ENCODE results near the gene PIK3R3. TPM values are rescaled to one million over a fixed set of nuclear protein-coding genes. Genes with fewer than 3 reads are reported as not detected.

The PIK3R3 gene
- total RNA-seq, 1 experiment from 2014 or later: 12.4 TPM

DNA sequence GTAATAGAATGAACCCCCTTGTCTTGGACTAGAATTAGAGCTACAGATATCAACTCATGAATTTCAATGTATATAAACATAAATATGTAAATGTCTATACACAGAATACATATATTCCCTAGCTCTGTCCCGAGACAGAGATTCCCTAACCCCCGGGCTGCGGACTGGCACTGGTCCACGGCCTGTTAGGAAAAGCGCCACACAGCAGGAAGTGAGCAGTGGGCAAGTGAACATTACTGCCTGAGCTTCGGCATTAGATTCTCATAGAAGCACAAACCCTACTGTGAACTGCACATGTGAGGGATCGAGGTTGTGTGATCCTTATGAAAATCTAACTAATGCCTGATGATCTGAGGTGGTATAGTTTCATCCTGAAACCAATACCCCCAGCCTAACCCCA, 51.2 kb downstream of the PIK3R3 start:
- Mint-ChIP-seq H3K9me3 (no peaks in the 10 kb centered on the region), H3K36me3 (ENCODE audit: insufficient read depth in 1 of 3, low read depth in 3 of 3) (0 out of 7 replicates have a peak, but pooled peaks cover 0 to 2% (median 0%) of the 10 kb centered on the region in 3 experiments), H3K27me3 (ENCODE audit: low read depth) (no peaks in the 10 kb centered on the region), H3K4me1 (no peaks in the 10 kb centered on the region), H3K27ac (no peak overlapping the region; a peak in 1 of 7 replicates), H3K4me3 (no peak overlapping the region)
- H3K27me3 ChIP-seq (ENCODE audit: insufficient read depth, low read length): no peaks in the 10 kb centered on the region
- no peak overlapping the region for H4K91ac ChIP-seq (ENCODE audit: insufficient read length, low read depth, low read length)
- H3K23ac ChIP-seq (ENCODE audit: insufficient read length, low read depth, low read length): no peak overlapping the region
- no CpG with 5 or more reads among the region's 7 CpGs for WGBS (ENCODE audit: extremely low coverage, insufficient read length, low lambda C conversion rate)
- no peak overlapping the region for H4K5ac ChIP-seq (ENCODE audit: insufficient read length, low read depth, low read length)
- no peaks in the 10 kb centered on the region for H4K20me1 ChIP-seq (ENCODE audit: control insufficient read depth, insufficient read depth, insufficient read length)
- no peak overlapping the region for H3K56ac ChIP-seq (ENCODE audit: insufficient read length, low read depth, low read length)
- H3T11ph ChIP-seq (ENCODE audit: low read length): no peak overlapping the region
- DNase-seq: no peak
- no peak overlapping the region for H3K14ac ChIP-seq (ENCODE audit: insufficient read depth, low read length)
- no peak overlapping the region for H3K4ac ChIP-seq (ENCODE audit: low read depth, low read length)
- no peak for TF ChIP-seq CTCF (conservative IDR thresholded peaks at IDR 0.05)
- H2BK5ac ChIP-seq (ENCODE audit: insufficient read length, low read length): no peak overlapping the region
- H2BK120ac ChIP-seq (ENCODE audit: low read depth, low read length, poor library complexity, severe bottlenecking): no peak overlapping the region
- no peak overlapping the region for H2BK20ac ChIP-seq (ENCODE audit: low read depth, low read length, poor library complexity, severe bottlenecking)
- no peaks in the 10 kb centered on the region for H3K9me3 ChIP-seq (ENCODE audit: control insufficient read depth, low read depth, low read length)
- no peak overlapping the region for H2AK5ac ChIP-seq (ENCODE audit: insufficient read length, low read length)
- H3K27ac ChIP-seq (ENCODE audit: insufficient read length, low read depth, low read length): no peak overlapping the region
- no peak overlapping the region for H2AFZ ChIP-seq (ENCODE audit: low read length)
- no peak overlapping the region for H2BK15ac ChIP-seq (ENCODE audit: low read depth, low read length)
- H3K4me2 ChIP-seq (ENCODE audit: insufficient read depth, insufficient read length, low read length): no peak overlapping the region
- no peaks in the 10 kb centered on the region for H3K79me1 ChIP-seq (ENCODE audit: insufficient read depth, low read depth, low read length, poor library complexity, severe bottlenecking)
- no peak overlapping the region for H2BK12ac ChIP-seq (ENCODE audit: insufficient read length, low read depth, low read length)
- no peaks in the 10 kb centered on the region for H3K79me2 ChIP-seq (ENCODE audit: insufficient read depth, low read length)
- no peak overlapping the region for H3K18ac ChIP-seq (ENCODE audit: insufficient read length, low read depth, low read length)
- no peak overlapping the region for H3K9ac ChIP-seq (ENCODE audit: extremely low read depth, insufficient read length, low read length)
- no peak overlapping the region for H4K8ac ChIP-seq (replicated peaks; ENCODE audit: insufficient read length, low read depth, low read length)
- no peaks in the 10 kb centered on the region for H3K23me2 ChIP-seq (ENCODE audit: insufficient read length, low read depth, low read length, poor library complexity, severe bottlenecking)
- H3K4me1 ChIP-seq (ENCODE audit: insufficient read depth, low read length): no peaks in the 10 kb centered on the region

Measured in H9 (cell line).